Measurements from ENCODE around the gene PTPRN2.

- TF ChIP-seq SP1 (IDR thresholded peaks at IDR 0.05) (no peak), CTBP1 (IDR thresholded peaks at IDR 0.05; ENCODE audit: borderline replicate concordance) (no peak), SUZ12 (IDR thresholded peaks at IDR 0.05) (no peak), NFRKB (IDR thresholded peaks at IDR 0.05) (no peak), FOXM1 (IDR thresholded peaks at IDR 0.05; ENCODE audit: borderline replicate concordance) (no peak), FOXK2 (IDR thresholded peaks at IDR 0.05) (no peak), ELF4 (IDR thresholded peaks at IDR 0.05) (no peak), ZNF384 (IDR thresholded peaks at IDR 0.05) (no peak), L3MBTL2 (conservative IDR thresholded peaks at IDR 0.05) (no peak)
These were observed 1010.6 kb downstream of the PTPRN2 start for GRCh38 chr7:157577061-157577460.
